G401 (cell line): ENCODE measurements around the gene NFKBIB. TPM values are rescaled to one million over a fixed set of nuclear protein-coding genes. Genes with fewer than 3 reads are reported as not detected.
A peak's percentile ranks its signal among the peaks of the same experiment; 100 is the strongest.
"Not testable (repeated sequence)": the region's sequence is repeated elsewhere in the genome, so short reads cannot be mapped to it uniquely, and the experiment has no call there.

Experiments
- DNase-seq: peaks from one replicate; pipeline ENCODE4 v3.0.0-alpha.2; 2015; ENCODE audit warnings: low spot score
- in situ Hi-C: cut with HindIII; loops from 2 replicates; pipeline ENCODE4 v1.10.0; 2016; ENCODE audit warnings: low sequenced_read_pairs, mixed read lengths
- total RNA-seq: library from RNA; depleted of rRNA; stranded (reverse); fragments of >200 nt; shearing (Covaris generic); gene quantifications from 2 replicates; pipeline ENCODE4 v1.2.3, GENCODE V29; 2014

Gene NFKBIB
- total RNA-seq, 1 experiment from 2014 or later, result 63.2 TPM

- DNase-seq, result no peak
- in situ Hi-C loops, result no loop called here
These were observed 29.2 kb upstream of the NFKBIB start for GRCh38 chr19:38870612-38871011.

GRCh38 chr19:38873400-38873799 is 26.4 kb upstream of the NFKBIB start:
- in situ Hi-C loops, result not testable (repeated sequence)

DNA sequence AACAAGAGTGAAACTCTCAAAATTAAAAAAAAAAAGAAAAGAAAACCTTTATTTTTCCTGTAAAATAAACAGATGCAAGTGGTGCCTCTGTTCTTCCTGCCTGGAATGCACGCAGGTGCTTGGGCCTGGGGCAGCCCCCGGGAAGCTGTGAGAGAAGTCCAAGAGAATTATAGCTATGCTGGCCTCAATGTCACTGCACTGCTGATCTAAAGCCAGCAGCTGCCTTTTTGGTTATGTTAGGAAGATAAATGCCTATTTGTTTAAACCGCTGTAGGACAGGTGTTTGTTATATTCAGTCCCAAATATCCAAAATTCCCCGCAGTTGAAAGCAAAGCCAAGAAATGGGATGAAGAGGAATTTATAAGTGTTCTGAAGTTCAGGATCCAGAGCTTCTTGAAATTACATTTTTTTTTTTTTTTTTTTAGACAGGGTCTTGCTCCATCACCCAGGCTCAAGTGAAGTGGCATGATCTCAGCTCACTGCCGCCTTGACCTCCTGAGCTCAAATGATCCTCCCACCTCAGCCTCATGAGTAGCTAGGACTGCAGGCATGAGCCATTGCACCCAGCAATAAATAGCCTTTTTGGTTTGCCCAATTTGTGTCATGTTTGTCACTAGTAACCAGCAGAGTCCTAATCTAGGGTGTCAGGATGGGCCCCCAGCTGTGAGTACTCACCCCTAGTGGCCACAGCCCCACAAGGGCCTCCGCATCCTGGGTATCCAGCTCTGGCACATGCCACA is 23.9 kb upstream of the NFKBIB start:
- no peak for DNase-seq
- in situ Hi-C loops, result no loop called here

More at GRCh38 chr19:38873400-38873799, 26.4 kb upstream of the NFKBIB start:
- DNase-seq, result not testable (repeated sequence)

DNA sequence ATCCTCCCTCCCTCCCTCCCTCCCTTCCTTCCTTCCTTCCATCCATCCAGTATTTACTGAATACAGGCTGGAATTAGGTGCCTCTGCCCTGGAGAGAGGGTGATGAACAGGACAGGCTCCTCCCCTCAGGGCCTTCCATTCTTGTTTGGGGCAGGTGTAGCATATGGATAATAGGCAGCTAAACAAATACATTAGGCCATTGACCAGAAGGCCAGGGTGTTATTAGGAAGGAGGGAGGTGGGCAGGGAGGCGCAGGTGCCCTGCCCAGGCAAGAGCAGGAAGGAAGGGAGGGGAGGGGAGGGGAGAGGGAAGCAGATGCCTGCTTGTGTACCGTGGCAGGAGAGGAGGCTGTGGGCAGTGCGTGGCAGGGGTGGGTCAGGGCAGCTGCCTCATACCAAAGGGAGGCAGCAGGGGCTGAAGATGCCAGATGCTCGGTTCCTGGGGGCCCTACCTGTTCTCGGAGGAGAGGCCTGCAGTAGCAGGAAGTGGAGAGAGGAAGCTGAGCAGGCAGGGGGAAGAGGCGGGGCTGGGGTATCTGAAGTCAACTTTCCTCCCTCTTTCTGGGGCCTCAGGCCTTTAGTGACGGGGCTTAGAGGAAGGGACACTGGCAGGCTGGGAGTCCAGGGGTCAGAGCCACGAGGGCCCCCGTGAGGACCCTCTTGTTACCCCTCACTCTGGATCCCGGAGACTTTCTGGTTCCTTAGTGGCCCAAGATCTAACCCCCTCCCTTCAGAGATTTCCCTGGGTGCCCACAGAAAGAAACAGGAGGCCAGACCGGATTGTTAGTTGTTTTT is 21.8 kb upstream of the NFKBIB start, which contains the start of gene RINL:
RINL (minus strand) TSS at position 495 of the 794 bp plus-strand sequence. CDS start 1,533 bp downstream, outside the sequence.
- no peak for DNase-seq
- in situ Hi-C loops, result no loop called here

DNA sequence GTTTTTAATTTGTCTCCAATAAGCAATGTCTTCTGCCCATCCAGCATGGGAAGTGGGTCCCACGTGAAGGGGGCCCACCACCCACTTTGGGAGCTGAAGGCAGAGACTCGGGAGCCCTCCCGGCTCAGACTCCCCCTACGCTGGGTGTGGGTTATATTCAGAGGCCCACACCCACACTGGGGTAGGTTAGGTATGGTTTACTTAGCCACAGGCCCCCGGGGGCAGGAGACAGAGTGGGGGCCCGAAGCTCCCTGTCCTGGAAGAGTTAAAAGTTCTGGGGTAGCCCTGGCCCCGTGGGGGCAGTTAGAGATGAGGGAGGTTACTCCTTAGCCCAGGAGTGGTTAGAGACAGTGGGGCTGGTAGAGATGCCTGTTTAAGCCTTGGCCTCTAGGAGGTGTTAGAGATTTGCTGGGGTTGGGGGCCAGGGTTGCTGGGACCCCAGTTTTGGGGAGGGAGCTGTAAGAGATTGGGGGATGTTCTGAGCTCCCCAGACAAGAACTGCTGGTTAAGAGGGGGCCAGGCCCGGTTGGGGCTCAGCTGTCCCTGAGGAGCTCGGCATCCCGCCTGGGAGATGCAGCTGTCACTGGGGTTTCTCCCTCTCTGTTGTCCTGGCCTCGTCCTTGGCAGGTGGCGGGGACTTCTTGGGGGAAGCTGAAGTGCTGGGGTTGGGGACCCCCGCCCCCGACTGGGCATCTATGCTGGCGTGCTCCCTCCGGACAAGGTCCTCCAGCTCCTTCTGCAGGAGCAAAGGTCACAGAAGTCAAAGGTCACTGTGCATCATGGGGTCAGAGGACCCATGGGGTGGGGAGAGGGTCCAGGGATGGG is 21.0 kb upstream of the NFKBIB start:
- DNase-seq, result no peak

DNA sequence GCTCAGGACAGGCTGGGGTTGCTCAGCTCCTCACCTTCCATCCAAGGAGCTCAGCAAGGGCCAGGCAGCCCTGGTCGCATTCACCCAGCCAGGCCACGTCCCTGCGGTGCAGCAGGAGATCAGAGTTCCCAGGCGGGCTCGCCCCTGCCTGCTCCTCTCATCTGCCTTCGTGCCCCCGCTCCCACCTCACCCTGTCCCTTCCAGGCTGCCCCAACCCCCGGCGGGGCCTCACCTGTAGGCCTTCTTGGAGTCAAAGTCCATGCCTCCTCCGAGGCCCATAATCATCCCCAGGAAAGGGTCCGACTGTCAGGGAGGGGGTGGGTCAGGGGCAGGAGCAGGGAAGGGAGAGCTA is 20.4 kb upstream of the NFKBIB start:
- DNase-seq, result no peak
- in situ Hi-C loops, result no loop called here

More for the DNA sequence above, 21.0 kb upstream of the NFKBIB start:
- in situ Hi-C loops, result no loop called here

DNA sequence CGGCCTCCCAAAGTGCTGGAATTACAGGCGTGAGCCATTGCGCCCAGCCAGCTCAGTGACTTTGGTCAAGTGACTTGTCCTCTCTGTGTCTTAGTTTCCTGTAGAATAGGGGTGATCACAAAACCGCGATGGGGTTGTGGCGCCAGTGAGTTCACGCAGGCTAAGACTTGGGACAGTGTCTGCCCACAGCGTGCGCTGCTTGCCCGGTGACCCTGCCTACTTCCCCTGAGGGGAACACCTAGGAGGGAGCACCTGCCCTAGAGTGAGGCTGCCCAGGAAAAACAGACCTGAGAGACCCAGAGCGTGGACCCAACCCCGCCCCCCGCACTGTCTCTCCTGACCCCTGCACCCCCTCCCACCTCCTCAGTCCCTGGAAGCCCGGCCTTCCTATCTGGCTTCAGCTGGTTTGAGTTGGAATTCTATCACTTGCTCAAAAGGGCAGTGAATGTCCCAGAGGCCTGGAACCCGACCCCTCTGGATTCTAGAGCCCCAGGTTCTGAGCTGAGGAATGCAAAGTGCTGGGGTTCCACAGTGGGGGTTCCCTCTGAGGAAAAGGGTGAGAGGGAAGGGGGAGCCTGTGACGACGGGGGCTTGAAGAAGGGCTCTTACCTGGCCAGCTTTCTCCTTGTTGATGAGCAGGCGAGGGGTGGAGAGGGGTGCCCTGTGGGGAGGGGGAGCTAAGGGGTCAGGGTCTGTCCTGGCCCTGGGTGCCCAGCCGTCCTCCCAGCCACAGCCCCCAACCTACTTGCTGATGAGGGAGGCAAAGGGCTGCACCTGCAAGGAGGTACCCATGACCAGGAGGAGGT is 19.5 kb upstream of the NFKBIB start:
- in situ Hi-C loops, result no loop called here
- no peak for DNase-seq

DNA sequence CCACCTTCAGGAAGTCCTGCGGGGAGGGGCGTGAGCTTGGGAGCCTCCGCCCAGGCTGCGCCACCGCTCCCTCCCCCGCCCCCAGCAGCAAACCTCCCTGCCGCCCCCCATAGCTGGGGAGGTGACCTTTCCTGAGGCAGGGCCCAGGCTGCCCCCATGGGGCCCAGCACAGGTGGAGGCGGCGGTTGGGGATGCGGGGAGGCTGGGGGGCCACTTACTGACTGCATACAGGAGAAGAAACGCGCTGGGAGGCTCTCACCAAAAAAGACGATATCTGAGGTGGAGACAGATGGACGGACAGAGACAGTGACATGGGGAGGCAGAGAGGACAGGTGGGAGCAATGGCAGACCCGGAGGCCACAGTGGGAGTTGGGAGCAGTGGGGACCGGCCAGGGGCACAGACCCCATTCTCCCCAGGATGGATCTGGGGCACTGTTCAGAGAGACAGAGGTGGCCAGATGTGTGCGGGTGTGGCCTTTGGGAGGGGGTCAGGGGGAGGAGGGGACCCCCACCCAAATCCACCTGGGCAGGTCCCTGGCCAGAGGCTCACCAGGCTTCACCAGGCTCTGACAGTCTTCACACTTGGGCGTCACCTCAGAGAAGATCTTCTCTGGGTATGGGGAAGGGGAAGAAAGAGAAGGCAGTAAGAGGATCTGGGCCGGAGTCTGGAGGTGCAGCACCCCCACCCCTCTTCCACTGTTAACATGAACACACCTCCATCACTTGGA is 18.7 kb upstream of the NFKBIB start:
- no peak for DNase-seq
- in situ Hi-C loops, result no loop called here

GRCh38 chr19:38883286-38883685 is 16.5 kb upstream of the NFKBIB start:
- DNase-seq, result no peak
- in situ Hi-C loops, result no loop called here

DNA sequence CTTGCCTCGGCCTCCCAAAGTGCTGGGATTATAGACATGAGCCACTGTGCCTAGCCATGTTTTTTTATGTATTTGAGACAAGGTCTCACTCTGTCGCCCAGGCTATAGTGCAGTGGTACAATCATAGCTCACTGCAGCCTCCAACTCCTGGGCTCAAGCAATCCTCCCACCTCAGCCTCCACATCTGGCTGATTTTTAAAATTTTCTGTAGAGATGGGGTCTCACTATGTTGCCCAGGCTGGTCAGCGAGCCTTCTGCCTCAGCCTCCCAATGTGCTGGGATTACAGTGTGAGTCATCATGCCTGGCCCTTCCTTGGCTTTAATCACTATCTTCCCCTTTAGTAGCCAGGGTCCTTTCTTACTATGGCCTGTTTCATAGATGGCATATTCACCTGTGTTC is 15.1 kb upstream of the NFKBIB start:
- in situ Hi-C loops, result not testable (repeated sequence)

GRCh38 chr19:38888876-38889275 is 10.9 kb upstream of the NFKBIB start:
- in situ Hi-C loops, result no loop called here

More for the DNA sequence above, 15.1 kb upstream of the NFKBIB start:
- DNase-seq, result not testable (repeated sequence)

DNA sequence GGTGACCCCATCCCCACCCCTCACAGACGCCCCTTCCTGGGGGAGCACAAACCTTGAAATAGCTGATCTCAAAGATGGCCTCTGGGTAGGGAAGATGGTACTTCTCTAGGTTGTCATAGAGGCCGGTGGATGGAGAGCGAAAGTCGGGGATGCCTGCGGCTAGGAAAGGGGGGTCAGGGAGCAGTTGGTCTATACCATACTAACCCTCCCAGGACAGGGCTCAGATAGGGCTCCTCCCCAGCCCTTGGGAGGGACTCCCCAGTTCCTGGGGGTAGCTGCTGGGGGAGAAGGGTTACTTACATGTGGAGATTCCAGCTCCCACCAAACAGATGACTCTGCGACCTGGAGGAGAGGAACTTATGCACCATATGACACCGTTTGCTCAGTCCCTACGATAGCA is 10.0 kb upstream of the NFKBIB start:
- no peak for DNase-seq
- in situ Hi-C loops, result no loop called here

More at GRCh38 chr19:38888876-38889275, 10.9 kb upstream of the NFKBIB start:
- peak; percentile 84 for DNase-seq

DNA sequence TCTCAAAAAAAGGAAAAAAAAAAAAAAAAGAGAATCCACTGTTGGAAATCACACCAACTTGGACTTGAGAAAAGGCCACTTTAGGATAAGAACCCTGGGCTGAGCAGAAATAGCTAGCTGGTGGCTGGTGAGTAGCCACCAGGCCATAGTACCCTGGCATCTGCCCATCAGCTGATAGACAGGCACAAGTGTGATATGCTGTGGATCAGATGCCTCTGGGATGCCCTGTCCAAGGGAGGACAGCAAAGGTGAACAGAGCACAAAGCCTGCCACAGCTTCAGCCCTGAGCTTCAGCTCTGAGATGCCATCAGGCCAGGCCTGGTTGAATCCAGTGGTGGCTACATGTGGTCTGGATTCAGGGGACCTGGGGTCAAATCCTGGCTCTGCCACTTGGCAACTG is 9.1 kb upstream of the NFKBIB start:
- in situ Hi-C loops, result no loop called here
- no peak for DNase-seq

- in situ Hi-C loops, result no loop called here
- DNase-seq, result no peak
These were observed 8.0 kb upstream of the NFKBIB start for GRCh38 chr19:38891771-38892170.

- DNase-seq, result no peak
- in situ Hi-C loops, result no loop called here
These were observed 6.9 kb upstream of the NFKBIB start for GRCh38 chr19:38892841-38893240.

DNA sequence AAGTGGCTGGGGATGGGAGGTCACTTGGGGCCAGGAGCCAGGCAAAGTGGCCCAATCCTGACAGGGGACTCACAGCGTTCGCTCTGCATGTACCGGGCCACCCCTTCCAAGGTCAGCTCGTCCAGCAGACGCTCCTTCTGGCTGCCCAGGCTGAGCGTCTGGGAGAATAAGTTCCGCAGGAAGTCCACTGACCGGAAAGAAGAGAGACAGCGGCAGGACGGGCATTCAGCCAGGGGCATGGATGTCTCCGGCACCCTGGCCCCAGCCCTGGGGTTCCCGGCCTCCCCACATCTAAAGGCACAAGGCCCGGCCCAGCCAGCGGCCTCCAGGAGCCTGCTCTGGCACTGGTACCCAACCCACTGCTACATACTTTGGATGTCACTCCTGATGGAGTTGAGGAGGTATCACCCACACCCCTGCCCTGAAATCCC is 6.4 kb upstream of the NFKBIB start:
- in situ Hi-C loops, result no loop called here
- no peak for DNase-seq

GRCh38 chr19:38894968-38895367 is 4.8 kb upstream of the NFKBIB start:
- in situ Hi-C loops, result no loop called here
- no peak for DNase-seq

GRCh38 chr19:38898788-38899446 is 852 bp upstream of the NFKBIB start:
- peak; percentile 9 for DNase-seq
- in situ Hi-C loops, result no loop called here
